Measurements from ENCODE around the gene ACTL10. TPM values are rescaled to one million over a fixed set of nuclear protein-coding genes. Genes with fewer than 3 reads are reported as not detected.

Gene ACTL10
- total RNA-seq, 1 experiment from 2014 or later = 3.2 TPM

GRCh38 chr20:33688938-33689424 lies 22.2 kb downstream of the ACTL10 start:
- ChIA-PET CTCF (interaction anchor here (0.6 kb wide), 1 partner anchor 90 kb away, joined by 3 read pairs; no protein-coding TSS in a partner anchor), POLR2A (interaction anchor here (0.8 kb wide), 1 partner anchor 172 kb away, joined by 3 read pairs; no protein-coding TSS in a partner anchor)
- no TSS peak for BruUV-seq (replicated peaks)
- intact Hi-C loops (cut with micrococcal nuclease) = loop anchor here (10.0 kb wide), 1 partner anchor 126 kb away; the partner anchor contains the start of gene CHMP4B
- Mint-ChIP-seq H3K27ac (ENCODE audit: low read depth, unreplicated experiment) (no peak overlapping the region), H3K4me1 (ENCODE audit: insufficient read depth, unreplicated experiment) (peaks cover 13% of the 10 kb centered on the region), H3K36me3 (ENCODE audit: insufficient read depth, unreplicated experiment) (peaks cover 4% of the 10 kb centered on the region), H3K9me3 (ENCODE audit: unreplicated experiment) (no peaks in the 10 kb centered on the region), H3K27me3 (ENCODE audit: insufficient read depth, unreplicated experiment) (no peaks in the 10 kb centered on the region), H3K4me3 (ENCODE audit: unreplicated experiment) (no peak overlapping the region)
- TF ChIP-seq, protein P1, sequence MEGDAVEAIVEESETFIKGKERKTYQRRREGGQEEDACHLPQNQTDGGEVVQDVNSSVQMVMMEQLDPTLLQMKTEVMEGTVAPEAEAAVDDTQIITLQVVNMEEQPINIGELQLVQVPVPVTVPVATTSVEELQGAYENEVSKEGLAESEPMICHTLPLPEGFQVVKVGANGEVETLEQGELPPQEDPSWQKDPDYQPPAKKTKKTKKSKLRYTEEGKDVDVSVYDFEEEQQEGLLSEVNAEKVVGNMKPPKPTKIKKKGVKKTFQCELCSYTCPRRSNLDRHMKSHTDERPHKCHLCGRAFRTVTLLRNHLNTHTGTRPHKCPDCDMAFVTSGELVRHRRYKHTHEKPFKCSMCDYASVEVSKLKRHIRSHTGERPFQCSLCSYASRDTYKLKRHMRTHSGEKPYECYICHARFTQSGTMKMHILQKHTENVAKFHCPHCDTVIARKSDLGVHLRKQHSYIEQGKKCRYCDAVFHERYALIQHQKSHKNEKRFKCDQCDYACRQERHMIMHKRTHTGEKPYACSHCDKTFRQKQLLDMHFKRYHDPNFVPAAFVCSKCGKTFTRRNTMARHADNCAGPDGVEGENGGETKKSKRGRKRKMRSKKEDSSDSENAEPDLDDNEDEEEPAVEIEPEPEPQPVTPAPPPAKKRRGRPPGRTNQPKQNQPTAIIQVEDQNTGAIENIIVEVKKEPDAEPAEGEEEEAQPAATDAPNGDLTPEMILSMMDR (IDR thresholded peaks at IDR 0.05; ENCODE audit: unreplicated experiment) = no peak
- no peak for DNase-seq (ENCODE audit: unreplicated experiment)

DNA sequence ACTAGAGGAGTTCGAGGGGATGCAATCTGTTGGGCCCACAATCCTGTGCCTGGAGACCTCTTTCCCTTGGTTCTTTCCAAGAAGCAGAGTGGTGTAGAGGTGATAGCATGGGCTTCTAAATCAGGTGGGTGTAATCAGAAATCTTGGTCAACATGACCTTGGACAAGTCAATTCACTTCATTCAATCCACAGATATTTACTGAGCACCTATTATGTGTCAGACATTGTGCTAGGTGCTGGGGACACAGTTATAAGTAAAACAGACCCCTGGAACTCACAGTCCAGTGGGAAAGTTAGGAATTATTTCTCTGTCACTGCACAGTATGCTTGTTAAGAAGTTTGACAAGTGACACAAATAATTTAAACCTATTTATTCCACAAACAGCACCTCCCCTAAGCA lies 22.8 kb downstream of the ACTL10 start:
- no peaks in the 10 kb centered on the region for H3K9me3 Mint-ChIP-seq (ENCODE audit: unreplicated experiment)
- H3K27ac Mint-ChIP-seq (ENCODE audit: low read depth, unreplicated experiment) = no peak overlapping the region
- peaks cover 13% of the 10 kb centered on the region for H3K4me1 Mint-ChIP-seq (ENCODE audit: insufficient read depth, unreplicated experiment)
- POLR2A ChIA-PET = interaction anchor here (0.5 to 0.8 kb wide), 2 partner anchors 171 to 1477 kb away, joined by 3 read pairs; no protein-coding TSS in a partner anchor
- intact Hi-C loops (cut with micrococcal nuclease) = loop anchor here (10.0 kb wide), 1 partner anchor 125 kb away; the partner anchor contains the start of gene CHMP4B
- TF ChIP-seq, protein P1 (IDR thresholded peaks at IDR 0.05; ENCODE audit: unreplicated experiment) = no peak
- H3K36me3 Mint-ChIP-seq (ENCODE audit: insufficient read depth, unreplicated experiment) = peaks cover 4% of the 10 kb centered on the region
- no TSS peak for BruUV-seq (replicated peaks)
- CTCF ChIA-PET = interaction anchor here (0.6 kb wide), 1 partner anchor 91 kb away, joined by 3 read pairs; no protein-coding TSS in a partner anchor
- DNase-seq (ENCODE audit: unreplicated experiment) = no peak
- H3K4me3 Mint-ChIP-seq (ENCODE audit: unreplicated experiment) = no peak overlapping the region
- H3K27me3 Mint-ChIP-seq (ENCODE audit: insufficient read depth, unreplicated experiment) = no peaks in the 10 kb centered on the region

DNA sequence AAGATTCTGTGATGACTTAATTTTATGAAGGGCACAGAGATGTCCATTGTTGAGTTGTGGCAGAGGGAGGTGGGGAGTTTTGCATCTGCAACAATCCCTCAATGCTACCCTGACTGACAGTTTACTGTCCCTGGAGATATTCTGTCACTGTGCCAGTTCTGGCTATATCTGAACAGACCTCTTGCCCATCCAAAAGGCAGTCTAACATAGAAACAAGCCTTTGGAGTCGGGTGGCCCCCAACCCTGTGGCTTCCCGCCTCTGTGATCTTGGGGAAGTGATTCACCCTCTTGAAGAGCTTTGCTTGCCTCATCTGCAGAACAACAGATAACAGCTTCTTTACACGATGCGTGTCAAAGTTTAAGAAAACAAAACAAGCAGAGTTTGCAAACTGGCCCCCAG lies 23.2 kb downstream of the ACTL10 start:
- Mint-ChIP-seq H3K27me3 (ENCODE audit: insufficient read depth, unreplicated experiment) (no peaks in the 10 kb centered on the region), H3K27ac (ENCODE audit: low read depth, unreplicated experiment) (no peak overlapping the region), H3K9me3 (ENCODE audit: unreplicated experiment) (no peaks in the 10 kb centered on the region), H3K4me1 (ENCODE audit: insufficient read depth, unreplicated experiment) (peaks cover 9% of the 10 kb centered on the region), H3K4me3 (ENCODE audit: unreplicated experiment) (no peak overlapping the region), H3K36me3 (ENCODE audit: insufficient read depth, unreplicated experiment) (peaks cover 3% of the 10 kb centered on the region)
- TF ChIP-seq, protein P1 (IDR thresholded peaks at IDR 0.05; ENCODE audit: unreplicated experiment) = no peak
- BruUV-seq (replicated peaks) = no TSS peak
- intact Hi-C loops (cut with micrococcal nuclease) = loop anchor here (10.0 kb wide), 1 partner anchor 125 kb away; the partner anchor contains the start of gene CHMP4B
- POLR2A ChIA-PET = interaction anchor here (0.5 kb wide), 1 partner anchor 1478 kb away, joined by 3 read pairs; no protein-coding TSS in a partner anchor
- CTCF ChIA-PET = no interaction called here
- no peak for DNase-seq (ENCODE audit: unreplicated experiment)

DNA sequence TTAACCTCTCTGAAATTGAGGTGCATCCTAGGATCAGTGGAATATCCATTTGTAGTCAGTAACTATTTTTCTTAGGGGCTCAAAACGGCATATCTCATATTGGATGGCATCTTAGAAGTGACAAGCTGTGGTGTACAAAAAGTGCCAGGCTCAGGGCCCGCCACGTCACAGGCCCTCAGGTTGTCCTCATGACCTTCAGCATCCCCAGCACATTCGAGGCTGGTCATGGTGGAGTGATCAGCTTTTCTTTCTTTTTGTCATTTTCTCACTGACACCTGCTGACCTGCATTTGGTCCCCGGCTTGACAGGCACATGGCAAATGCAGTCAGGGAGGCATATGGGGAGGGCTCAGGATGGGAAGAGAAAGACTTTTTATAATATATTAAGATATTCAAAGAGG lies 26.5 kb downstream of the ACTL10 start:
- POLR2A ChIA-PET = interaction anchor here (0.7 to 0.8 kb wide), 2 partner anchors 14 to 126 kb away, joined by 3 to 4 read pairs; no protein-coding TSS in a partner anchor
- no peaks in the 10 kb centered on the region for H3K4me1 Mint-ChIP-seq (ENCODE audit: insufficient read depth, unreplicated experiment)
- H3K9me3 Mint-ChIP-seq (ENCODE audit: unreplicated experiment) = no peaks in the 10 kb centered on the region
- H3K27ac Mint-ChIP-seq (ENCODE audit: low read depth, unreplicated experiment) = no peak overlapping the region
- no peaks in the 10 kb centered on the region for H3K36me3 Mint-ChIP-seq (ENCODE audit: insufficient read depth, unreplicated experiment)
- CTCF ChIA-PET = interaction anchor here (0.6 kb wide), 1 partner anchor 318 kb away, joined by 3 read pairs; no protein-coding TSS in a partner anchor
- TF ChIP-seq, protein P1 (IDR thresholded peaks at IDR 0.05; ENCODE audit: unreplicated experiment) = no peak
- DNase-seq (ENCODE audit: unreplicated experiment) = no peak
- BruUV-seq (replicated peaks) = no TSS peak
- no peaks in the 10 kb centered on the region for H3K27me3 Mint-ChIP-seq (ENCODE audit: insufficient read depth, unreplicated experiment)
- no peak overlapping the region for H3K4me3 Mint-ChIP-seq (ENCODE audit: unreplicated experiment)
- intact Hi-C loops (cut with micrococcal nuclease) = no loop called here
